Measurements from ENCODE around the gene SCYL1. TPM values are rescaled to one million over a fixed set of nuclear protein-coding genes. Genes with fewer than 3 reads are reported as not detected.
"Not testable (repeated sequence)": the region's sequence is repeated elsewhere in the genome, so short reads cannot be mapped to it uniquely, and the experiment has no call there.

The SCYL1 gene
- total RNA-seq, 1 donor from 2014 or later, result 61.2 TPM

DNA sequence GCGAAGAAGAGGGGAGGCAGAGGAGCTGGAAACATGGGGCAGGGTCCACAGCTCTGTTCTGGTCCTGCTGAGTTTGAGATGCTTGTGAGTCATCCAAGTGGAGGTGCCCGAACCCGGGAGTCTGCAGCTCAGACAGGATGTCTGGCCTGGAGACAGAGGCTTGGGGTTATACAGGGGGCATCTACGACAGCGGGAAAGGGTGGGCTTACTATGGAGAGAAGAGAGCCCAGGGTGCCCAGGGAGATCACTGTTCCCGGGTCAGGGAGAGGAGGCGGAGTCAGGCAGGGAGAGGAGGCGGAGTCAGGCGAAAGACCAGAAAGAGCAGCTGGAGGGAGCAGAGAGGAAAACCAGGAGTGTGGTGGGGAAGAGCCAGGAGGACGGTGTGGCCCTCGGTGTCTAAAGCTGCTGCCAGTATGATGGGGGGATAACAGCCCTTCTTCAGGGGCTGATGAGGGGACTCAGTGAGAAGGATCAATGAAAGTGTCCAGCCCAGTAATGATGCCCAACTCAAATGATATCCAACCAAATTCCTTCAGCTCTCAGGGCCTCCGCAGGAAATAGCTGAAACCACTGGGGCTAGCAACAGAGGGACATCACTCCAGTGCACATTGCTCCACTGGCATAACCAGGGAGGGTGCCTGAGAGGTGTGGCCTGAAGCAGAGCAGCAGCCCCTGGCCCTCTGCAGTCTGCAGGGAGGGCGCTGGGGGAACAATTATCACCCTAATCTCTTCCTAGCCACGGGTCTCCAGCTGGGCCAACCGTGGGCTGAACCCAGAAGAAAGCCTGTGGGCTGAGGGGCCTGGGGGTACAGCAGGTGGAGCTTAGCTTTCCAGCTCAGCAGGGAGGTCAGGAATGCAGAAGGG lies 35.9 kb downstream of the SCYL1 start:
- no peak for ATAC-seq

GRCh38 chr11:65562020-65562419 lies 37.1 kb downstream of the SCYL1 start:
- TF ChIP-seq, protein P1, sequence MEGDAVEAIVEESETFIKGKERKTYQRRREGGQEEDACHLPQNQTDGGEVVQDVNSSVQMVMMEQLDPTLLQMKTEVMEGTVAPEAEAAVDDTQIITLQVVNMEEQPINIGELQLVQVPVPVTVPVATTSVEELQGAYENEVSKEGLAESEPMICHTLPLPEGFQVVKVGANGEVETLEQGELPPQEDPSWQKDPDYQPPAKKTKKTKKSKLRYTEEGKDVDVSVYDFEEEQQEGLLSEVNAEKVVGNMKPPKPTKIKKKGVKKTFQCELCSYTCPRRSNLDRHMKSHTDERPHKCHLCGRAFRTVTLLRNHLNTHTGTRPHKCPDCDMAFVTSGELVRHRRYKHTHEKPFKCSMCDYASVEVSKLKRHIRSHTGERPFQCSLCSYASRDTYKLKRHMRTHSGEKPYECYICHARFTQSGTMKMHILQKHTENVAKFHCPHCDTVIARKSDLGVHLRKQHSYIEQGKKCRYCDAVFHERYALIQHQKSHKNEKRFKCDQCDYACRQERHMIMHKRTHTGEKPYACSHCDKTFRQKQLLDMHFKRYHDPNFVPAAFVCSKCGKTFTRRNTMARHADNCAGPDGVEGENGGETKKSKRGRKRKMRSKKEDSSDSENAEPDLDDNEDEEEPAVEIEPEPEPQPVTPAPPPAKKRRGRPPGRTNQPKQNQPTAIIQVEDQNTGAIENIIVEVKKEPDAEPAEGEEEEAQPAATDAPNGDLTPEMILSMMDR (IDR thresholded peaks at IDR 0.05), result no peak
- ATAC-seq (no peak), DNase-seq (no peak)
- H3K9me3 ChIP-seq, result no peaks in the 10 kb centered on the region
- H3K4me1 ChIP-seq, result peaks cover 49% of the 10 kb centered on the region
- H3K4me3 ChIP-seq, result no peak overlapping the region
- H3K27ac ChIP-seq, result no peak overlapping the region
- H3K36me3 ChIP-seq, result no peaks in the 10 kb centered on the region
- no peaks in the 10 kb centered on the region for H3K27me3 ChIP-seq (ENCODE audit: low read depth)
- intact Hi-C loops (cut with DNase I), result no loop called here

More for the DNA sequence above, 35.9 kb downstream of the SCYL1 start:
- no peak for DNase-seq
- no peaks in the 10 kb centered on the region for H3K9me3 ChIP-seq
- peak overlapping the region; percentile 90 for H3K27ac ChIP-seq
- H3K4me1 ChIP-seq, result peaks cover 52% of the 10 kb centered on the region
- no peak overlapping the region for H3K4me3 ChIP-seq
- intact Hi-C loops (cut with DNase I), result no loop called here
- H3K27me3 ChIP-seq (ENCODE audit: low read depth), result no peaks in the 10 kb centered on the region
- TF ChIP-seq, protein P1 (IDR thresholded peaks at IDR 0.05), result no peak
- H3K36me3 ChIP-seq, result no peaks in the 10 kb centered on the region

DNA sequence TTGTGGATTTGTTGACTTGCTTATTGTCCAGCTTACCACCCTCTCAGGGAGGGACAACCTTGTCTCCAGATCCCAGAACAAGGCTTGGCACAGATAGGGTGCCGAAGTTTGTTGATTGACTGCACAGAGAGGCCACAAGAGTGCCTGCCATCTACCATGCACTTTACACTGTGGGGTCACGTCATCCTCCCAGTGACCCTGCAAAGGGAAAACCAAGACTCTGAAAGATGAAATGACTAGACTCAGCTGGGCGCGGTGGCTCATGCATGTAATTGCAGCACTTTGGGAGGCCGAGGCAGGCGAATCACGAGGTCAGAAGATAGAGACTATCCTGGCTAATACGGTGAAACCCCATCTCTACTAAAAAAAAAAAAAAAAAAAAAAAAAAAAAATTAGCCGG lies 37.9 kb downstream of the SCYL1 start:
- TF ChIP-seq, protein P1 (IDR thresholded peaks at IDR 0.05), result no peak
- Histone ChIP-seq H3K27ac (no peak overlapping the region), H3K4me1 (peaks cover 46% of the 10 kb centered on the region), H3K36me3 (peaks cover 3% of the 10 kb centered on the region), H3K9me3 (no peaks in the 10 kb centered on the region), H3K4me3 (no peak overlapping the region), H3K27me3 (ENCODE audit: low read depth) (no peaks in the 10 kb centered on the region)
- intact Hi-C loops (cut with DNase I), result no loop called here
- DNase-seq, result no peak
- no peak for ATAC-seq

- H3K36me3 ChIP-seq, result peaks cover 3% of the 10 kb centered on the region
- ATAC-seq (no peak), DNase-seq (no peak)
- H3K9me3 ChIP-seq, result no peaks in the 10 kb centered on the region
- H3K4me1 ChIP-seq, result peaks cover 45% of the 10 kb centered on the region
- H3K27me3 ChIP-seq (ENCODE audit: low read depth), result no peaks in the 10 kb centered on the region
- TF ChIP-seq, protein P1 (IDR thresholded peaks at IDR 0.05), result no peak
- H3K4me3 ChIP-seq, result no peak overlapping the region
- intact Hi-C loops (cut with DNase I), result no loop called here
- H3K27ac ChIP-seq, result no peak overlapping the region
These were observed 38.7 kb downstream of the SCYL1 start for GRCh38 chr11:65563601-65564000.

DNA sequence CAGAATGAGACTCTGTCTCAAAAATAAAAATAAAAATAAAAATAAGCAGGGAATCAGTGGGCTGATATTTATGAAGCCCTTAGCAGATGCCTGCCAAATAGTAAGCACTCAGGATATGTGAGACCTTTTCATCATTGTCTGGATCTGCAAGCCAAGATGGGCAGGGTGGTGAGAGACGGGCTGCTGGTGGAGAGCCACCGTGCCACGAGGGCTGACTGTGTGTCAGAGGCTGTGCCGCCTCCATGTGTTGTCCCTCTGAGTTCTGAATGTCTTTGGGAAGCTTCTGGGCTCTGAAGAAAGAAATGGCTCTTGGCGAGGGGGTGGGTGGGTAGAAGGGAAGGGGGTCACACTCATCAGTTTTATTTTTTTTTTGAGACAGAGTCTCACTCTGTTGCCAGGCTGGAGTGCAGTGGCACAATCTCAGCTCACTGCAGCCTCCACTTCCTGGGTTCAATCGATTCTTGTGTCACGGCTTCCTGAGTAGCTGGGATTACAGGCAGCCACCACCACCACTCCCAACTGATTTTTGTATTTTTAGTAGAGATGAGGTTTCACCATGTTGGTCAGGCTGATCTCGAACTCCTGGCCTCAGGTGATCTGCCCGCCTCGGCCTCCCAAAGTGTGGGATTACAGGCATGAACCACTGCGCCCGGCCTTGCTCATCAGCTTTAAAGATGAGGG lies 40.1 kb downstream of the SCYL1 start:
- peak overlapping the region; percentile 53 for H3K27ac ChIP-seq
- H3K9me3 ChIP-seq; H3K27me3 ChIP-seq (ENCODE audit: low read depth); H3K36me3 ChIP-seq; DNase-seq; H3K4me3 ChIP-seq; ATAC-seq; intact Hi-C loops (cut with DNase I): not testable (repeated sequence)
- H3K4me1 ChIP-seq, result peaks cover 40% of the 10 kb centered on the region

Data from lower lobe of right lung (tissue), 2 donors.